ENCODE results near the gene CDH4. TPM values are rescaled to one million over a fixed set of nuclear protein-coding genes. Genes with fewer than 3 reads are reported as not detected.

The CDH4 gene
- total RNA-seq, 1 experiment from 2014 or later, result not detected

GRCh38 chr20:61447952-61448351 lies 195.9 kb downstream of the CDH4 start:
- no peak for ATAC-seq
- no peaks in the 10 kb centered on the region for H3K4me1 ChIP-seq (ENCODE audit: control insufficient read depth, insufficient read depth, low read length)
- H3K27ac ChIP-seq (ENCODE audit: low read length), result no peak overlapping the region
- in situ Hi-C loops (cut with HindIII; ENCODE audit: low pct_unique_long_range_greater_than_20kb, low sequenced_read_pairs) (no loop called here), intact Hi-C loops (cut with micrococcal nuclease; ENCODE audit: unreplicated experiment) (no loop called here)
- CTCF ChIA-PET, result no interaction called here
- POLR2A ChIA-PET, result no interaction called here
- no peaks in the 10 kb centered on the region for H3K9me3 ChIP-seq (ENCODE audit: control insufficient read depth, insufficient read depth, low read depth, low read length)
- BruUV-seq (replicated peaks), result no TSS peak
- no peak for DNase-seq (ENCODE audit: low read depth, low spot score)
- peaks cover 4% of the 10 kb centered on the region for H3K27me3 ChIP-seq (ENCODE audit: control insufficient read depth, insufficient read depth, low read length)
- TF ChIP-seq SIN3A (IDR thresholded peaks at IDR 0.05; ENCODE audit: borderline replicate concordance, insufficient read depth, low read depth, low read length) (no peak), TCF7L2 (IDR thresholded peaks at IDR 0.05; ENCODE audit: low read depth, low read length) (no peak)
- no peaks in the 10 kb centered on the region for H3K36me3 ChIP-seq (ENCODE audit: control insufficient read depth, insufficient read depth, low read length)
- no peak overlapping the region for H3K4me3 ChIP-seq (ENCODE audit: low read depth in 2 of 2, low read length in 2 of 2)

GRCh38 chr20:61448386-61448785 lies 196.3 kb downstream of the CDH4 start:
- ChIA-PET CTCF (no interaction called here), POLR2A (no interaction called here)
- no peak for ATAC-seq
- intact Hi-C loops (cut with micrococcal nuclease; ENCODE audit: unreplicated experiment) (no loop called here), in situ Hi-C loops (cut with HindIII; ENCODE audit: low pct_unique_long_range_greater_than_20kb, low sequenced_read_pairs) (no loop called here)
- H3K4me1 ChIP-seq (ENCODE audit: control insufficient read depth, insufficient read depth, low read length), result no peaks in the 10 kb centered on the region
- no peaks in the 10 kb centered on the region for H3K9me3 ChIP-seq (ENCODE audit: control insufficient read depth, insufficient read depth, low read depth, low read length)
- no peak for DNase-seq (ENCODE audit: low read depth, low spot score)
- H3K36me3 ChIP-seq (ENCODE audit: control insufficient read depth, insufficient read depth, low read length), result no peaks in the 10 kb centered on the region
- no peak for TF ChIP-seq TCF7L2 (IDR thresholded peaks at IDR 0.05; ENCODE audit: low read depth, low read length)
- no peak for TF ChIP-seq SIN3A (IDR thresholded peaks at IDR 0.05; ENCODE audit: borderline replicate concordance, insufficient read depth, low read depth, low read length)
- no peak for TF ChIP-seq POLR2AphosphoS5 (IDR thresholded peaks at IDR 0.05; ENCODE audit: low read depth, low read length)
- TF ChIP-seq REST (IDR thresholded peaks at IDR 0.05; ENCODE audit: insufficient read depth in 1 of 2, low read depth in 2 of 2, low read length in 1 of 2), result no peak
- TF ChIP-seq CTCF (IDR thresholded peaks at IDR 0.05), result no peak
- H3K27ac ChIP-seq (ENCODE audit: low read length), result no peak overlapping the region
- peaks cover 4% of the 10 kb centered on the region for H3K27me3 ChIP-seq (ENCODE audit: control insufficient read depth, insufficient read depth, low read length)
- no peak overlapping the region for H3K4me3 ChIP-seq (ENCODE audit: low read depth in 2 of 2, low read length in 2 of 2)
- BruUV-seq (replicated peaks), result no TSS peak

GRCh38 chr20:61449057-61449609 lies 197.1 kb downstream of the CDH4 start:
- Histone ChIP-seq H3K27ac (ENCODE audit: low read length) (no peak overlapping the region), H3K36me3 (ENCODE audit: control insufficient read depth, insufficient read depth, low read length) (no peaks in the 10 kb centered on the region), H3K9me3 (ENCODE audit: control insufficient read depth, insufficient read depth, low read depth, low read length) (no peaks in the 10 kb centered on the region), H3K27me3 (ENCODE audit: control insufficient read depth, insufficient read depth, low read length) (peaks cover 4% of the 10 kb centered on the region), H3K4me1 (ENCODE audit: control insufficient read depth, insufficient read depth, low read length) (no peaks in the 10 kb centered on the region), H3K4me3 (ENCODE audit: low read depth in 2 of 2, low read length in 2 of 2) (no peak overlapping the region)
- ChIA-PET CTCF (no interaction called here), POLR2A (no interaction called here)
- intact Hi-C loops (cut with micrococcal nuclease; ENCODE audit: unreplicated experiment), result no loop called here
- in situ Hi-C loops (cut with HindIII; ENCODE audit: low pct_unique_long_range_greater_than_20kb, low sequenced_read_pairs), result no loop called here
- BruUV-seq (replicated peaks), result no TSS peak
- DNase-seq (ENCODE audit: low read depth, low spot score), result no peak
- ATAC-seq, result no peak
- TF ChIP-seq SIN3A (IDR thresholded peaks at IDR 0.05; ENCODE audit: borderline replicate concordance, insufficient read depth, low read depth, low read length) (no peak), REST (IDR thresholded peaks at IDR 0.05; ENCODE audit: insufficient read depth in 1 of 2, low read depth in 2 of 2, low read length in 1 of 2) (no peak), POLR2AphosphoS5 (IDR thresholded peaks at IDR 0.05; ENCODE audit: low read depth, low read length) (no peak), TCF7L2 (IDR thresholded peaks at IDR 0.05; ENCODE audit: low read depth, low read length) (no peak), CTCF (IDR thresholded peaks at IDR 0.05) (no peak)
